ENCODE results near the gene ANKRD40CL.

Gene ANKRD40CL

DNA sequence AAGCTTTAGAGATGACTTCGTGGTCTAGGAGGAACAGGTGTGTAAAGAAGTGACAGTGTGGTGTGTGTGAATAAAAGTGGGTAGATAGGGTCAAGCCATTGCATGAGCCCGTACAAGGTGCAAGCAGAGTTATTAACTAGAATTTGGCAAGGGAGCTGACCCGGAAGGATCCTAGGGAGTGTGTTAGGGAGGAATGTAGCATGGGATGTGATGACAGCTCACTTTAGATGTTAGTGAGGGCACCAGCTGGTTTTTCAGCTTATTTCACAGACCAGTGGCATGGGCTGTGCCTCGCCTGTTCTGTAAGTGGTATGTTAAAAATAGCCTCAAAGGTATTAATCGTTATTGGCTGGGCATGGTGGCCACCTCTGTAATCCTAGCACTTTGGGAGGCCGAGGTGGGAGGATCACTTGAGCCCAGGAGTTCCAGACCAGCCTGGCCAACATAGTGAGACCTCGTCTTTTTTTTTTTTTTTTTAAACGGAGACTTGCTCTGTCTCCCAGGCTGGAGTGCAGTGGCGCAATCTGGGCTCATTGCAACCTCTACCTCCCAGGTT is 8.3 kb downstream of the ANKRD40CL start:
- Histone ChIP-seq H3K27ac (ENCODE audit: low read depth, low read length, severe bottlenecking) (no peak overlapping the region), H3K9me3 (ENCODE audit: control insufficient read depth, low read length) (no peaks in the 10 kb centered on the region), H3K4me3 (ENCODE audit: extremely low read depth, insufficient read depth, low read length, poor library complexity, severe bottlenecking) (no peak overlapping the region), H3K36me3 (ENCODE audit: control insufficient read depth, insufficient read depth, low read length) (peaks cover 17% of the 10 kb centered on the region), H3K4me1 (ENCODE audit: control insufficient read depth, insufficient read depth, low read length, poor library complexity, severe bottlenecking) (peaks cover 2% of the 10 kb centered on the region)
- WGBS, 2 experiments (ENCODE audit: insufficient coverage in 2 of 2): 80 to 89% methylated on average over 5 to 8 of the region's 9 CpGs

DNA sequence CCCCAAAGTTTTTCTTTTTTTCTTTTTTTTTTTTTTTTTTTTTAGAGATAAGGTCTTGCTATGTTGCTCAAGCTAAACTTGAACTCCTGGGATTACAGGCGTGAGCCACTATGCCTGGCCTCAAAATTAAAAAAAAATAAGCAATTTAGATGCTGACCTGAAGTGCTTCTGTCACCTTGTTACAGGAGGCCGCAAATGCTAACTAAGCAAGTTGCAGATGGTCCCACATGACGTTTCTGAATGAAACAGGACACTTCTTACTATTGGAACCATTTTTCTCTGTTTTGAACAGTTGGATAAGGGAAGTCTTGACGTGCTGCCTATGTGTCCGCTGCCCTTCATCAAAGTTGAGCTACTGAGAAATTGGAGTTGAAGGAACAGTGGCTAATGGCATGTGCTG is 8.8 kb downstream of the ANKRD40CL start:
- Histone ChIP-seq H3K27ac (ENCODE audit: low read depth, low read length, severe bottlenecking) (no peak overlapping the region), H3K36me3 (ENCODE audit: control insufficient read depth, insufficient read depth, low read length) (peaks cover 22% of the 10 kb centered on the region), H3K4me3 (ENCODE audit: extremely low read depth, insufficient read depth, low read length, poor library complexity, severe bottlenecking) (no peak overlapping the region), H3K9me3 (ENCODE audit: control insufficient read depth, low read length) (no peaks in the 10 kb centered on the region), H3K4me1 (ENCODE audit: control insufficient read depth, insufficient read depth, low read length, poor library complexity, severe bottlenecking) (no peaks in the 10 kb centered on the region)
- 82 to 86% methylated on average over 4 to 5 of the region's 5 CpGs for WGBS, 2 experiments (ENCODE audit: insufficient coverage in 2 of 2)

DNA sequence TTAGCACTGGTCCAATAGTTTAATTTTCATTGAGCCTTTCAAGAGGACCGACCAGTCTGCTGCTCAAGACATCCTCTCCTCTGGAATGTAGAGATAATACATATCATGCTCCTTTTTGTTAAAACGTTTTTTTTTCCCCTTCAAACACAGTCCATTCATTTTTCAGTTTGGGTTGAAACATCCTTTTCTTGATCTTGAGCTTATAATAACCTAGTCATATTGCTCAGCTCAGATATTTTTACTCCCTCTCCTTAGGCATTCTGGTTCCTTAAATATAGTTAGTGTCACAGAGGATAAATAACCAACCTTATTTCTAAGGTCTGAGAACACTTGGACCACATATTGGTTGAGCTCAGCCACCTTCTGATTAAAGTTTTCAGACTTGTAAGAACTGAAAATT is 12.8 kb downstream of the ANKRD40CL start:
- Histone ChIP-seq H3K4me1 (ENCODE audit: control insufficient read depth, insufficient read depth, low read length, poor library complexity, severe bottlenecking) (no peaks in the 10 kb centered on the region), H3K4me3 (ENCODE audit: extremely low read depth, insufficient read depth, low read length, poor library complexity, severe bottlenecking) (no peak overlapping the region), H3K36me3 (ENCODE audit: control insufficient read depth, insufficient read depth, low read length) (peaks cover 54% of the 10 kb centered on the region), H3K27ac (ENCODE audit: low read depth, low read length, severe bottlenecking) (no peak overlapping the region), H3K9me3 (ENCODE audit: control insufficient read depth, low read length) (no peaks in the 10 kb centered on the region)
- 67 to 83% methylated on average over 1 to 2 of the region's 2 CpGs for WGBS, 2 experiments (ENCODE audit: insufficient coverage in 2 of 2)

DNA sequence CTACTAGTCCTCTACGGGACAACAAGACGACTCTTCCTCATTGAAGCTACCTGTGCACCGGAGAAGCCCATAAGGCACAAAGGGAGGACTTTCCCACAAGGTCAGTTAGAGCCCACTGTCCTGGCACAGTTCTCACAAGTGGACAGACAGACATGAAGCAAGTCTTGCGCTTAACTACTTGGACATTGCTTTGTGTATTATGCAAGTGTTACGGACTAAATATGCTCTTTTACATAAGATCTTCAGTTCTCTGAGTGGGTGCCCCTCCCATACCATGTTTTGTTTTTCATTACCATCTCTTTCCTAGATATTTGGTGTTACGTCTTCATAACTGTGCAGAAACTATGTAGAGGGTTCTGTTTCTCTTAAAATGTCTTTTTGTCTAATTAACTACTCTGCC is 18.1 kb downstream of the ANKRD40CL start:
- Histone ChIP-seq H3K9me3 (ENCODE audit: control insufficient read depth, low read length) (no peaks in the 10 kb centered on the region), H3K4me3 (ENCODE audit: extremely low read depth, insufficient read depth, low read length, poor library complexity, severe bottlenecking) (no peak overlapping the region), H3K36me3 (ENCODE audit: control insufficient read depth, insufficient read depth, low read length) (peaks cover 90% of the 10 kb centered on the region), H3K4me1 (ENCODE audit: control insufficient read depth, insufficient read depth, low read length, poor library complexity, severe bottlenecking) (no peaks in the 10 kb centered on the region), H3K27ac (ENCODE audit: low read depth, low read length, severe bottlenecking) (no peak overlapping the region)
- 97 to 100% methylated on average over 3 to 5 of the region's 6 CpGs for WGBS, 2 experiments (ENCODE audit: insufficient coverage in 2 of 2)

DNA sequence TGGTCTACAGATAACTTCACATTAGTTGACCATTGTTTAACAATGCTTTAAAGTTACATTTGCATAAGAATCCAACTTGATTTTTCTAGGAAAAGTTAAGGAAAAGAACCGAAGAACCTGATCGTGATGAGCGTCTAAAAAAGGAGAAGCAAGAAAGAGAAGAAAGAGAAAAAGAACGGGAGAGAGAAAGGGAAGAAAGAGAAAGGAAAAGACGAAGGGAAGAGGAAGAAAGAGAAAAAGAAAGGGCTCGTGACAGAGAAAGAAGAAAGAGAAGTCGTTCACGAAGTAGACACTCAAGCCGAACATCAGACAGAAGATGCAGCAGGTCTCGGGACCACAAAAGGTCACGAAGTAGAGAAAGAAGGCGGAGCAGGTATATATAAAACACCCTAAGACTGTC is 21.7 kb downstream of the ANKRD40CL start:
- WGBS, 2 experiments (ENCODE audit: insufficient coverage in 2 of 2): 94 to 97% methylated on average over 8 to 9 of the region's 12 CpGs
- H3K4me3 ChIP-seq (ENCODE audit: extremely low read depth, insufficient read depth, low read length, poor library complexity, severe bottlenecking): no peak overlapping the region
- peaks cover 93% of the 10 kb centered on the region for H3K36me3 ChIP-seq (ENCODE audit: control insufficient read depth, insufficient read depth, low read length)

DNA sequence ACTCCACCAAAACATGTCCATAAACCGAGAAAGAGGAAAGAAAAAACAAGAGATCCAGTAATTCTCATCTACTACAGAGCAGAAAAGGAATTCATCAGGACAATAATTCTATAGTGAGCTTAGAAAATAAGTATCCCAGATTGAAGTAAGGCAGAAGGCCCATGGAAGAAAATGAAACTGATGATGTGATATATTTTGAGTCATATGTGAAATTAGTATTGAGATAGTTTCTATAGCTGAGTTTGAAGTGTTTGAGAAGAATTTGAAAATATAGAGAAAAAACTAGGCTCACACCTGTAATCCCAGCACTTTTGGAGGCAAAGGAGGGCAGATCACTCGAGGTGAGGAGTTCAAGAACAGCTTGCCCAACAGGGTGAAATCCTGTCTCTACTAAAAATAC is 28.2 kb downstream of the ANKRD40CL start:
- Histone ChIP-seq H3K4me3 (ENCODE audit: extremely low read depth, insufficient read depth, low read length, poor library complexity, severe bottlenecking) (no peak overlapping the region), H3K9me3 (ENCODE audit: control insufficient read depth, low read length) (no peaks in the 10 kb centered on the region), H3K4me1 (ENCODE audit: control insufficient read depth, insufficient read depth, low read length, poor library complexity, severe bottlenecking) (no peaks in the 10 kb centered on the region), H3K36me3 (ENCODE audit: control insufficient read depth, insufficient read depth, low read length) (peaks cover 75% of the 10 kb centered on the region), H3K27ac (ENCODE audit: low read depth, low read length, severe bottlenecking) (no peak overlapping the region)
- 80% methylated on average over 2 of the region's 2 CpGs; no CpG with 5 or more reads in 1 of the 2 experiments for WGBS, 2 experiments (ENCODE audit: insufficient coverage in 2 of 2)

More for the DNA sequence above, 21.7 kb downstream of the ANKRD40CL start:
- no peaks in the 10 kb centered on the region for H3K9me3 ChIP-seq (ENCODE audit: control insufficient read depth, low read length)
- no peak overlapping the region for H3K27ac ChIP-seq (ENCODE audit: low read depth, low read length, severe bottlenecking)
- no peaks in the 10 kb centered on the region for H3K4me1 ChIP-seq (ENCODE audit: control insufficient read depth, insufficient read depth, low read length, poor library complexity, severe bottlenecking)

DNA sequence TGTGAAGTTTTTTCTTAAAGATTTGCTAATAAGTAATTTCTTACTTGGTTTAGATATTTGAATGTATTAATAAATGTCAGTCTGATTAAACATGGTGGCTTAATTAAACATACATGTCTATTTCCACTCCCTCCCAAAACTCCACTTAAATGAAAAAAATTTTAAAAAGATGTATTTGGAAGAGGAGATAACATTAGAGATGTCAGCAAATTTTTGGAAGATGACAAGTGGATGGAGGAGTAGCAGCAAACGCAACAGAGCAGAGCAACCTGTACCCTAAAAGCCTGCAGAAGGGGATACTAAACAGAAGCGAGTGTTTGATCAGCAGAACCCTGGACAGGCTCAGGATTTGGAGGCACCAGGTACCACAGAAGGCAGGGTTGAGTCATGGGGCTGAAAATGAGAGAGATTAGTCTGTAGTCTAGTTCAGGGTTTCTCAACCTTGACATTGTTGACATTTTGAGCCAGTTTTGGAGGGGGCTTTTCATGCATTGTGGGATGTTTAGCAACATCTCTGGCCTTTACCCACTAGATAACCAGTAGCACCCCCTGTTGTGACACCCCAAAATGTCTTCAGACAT is 30.1 kb downstream of the ANKRD40CL start:
- H3K4me3 ChIP-seq (ENCODE audit: extremely low read depth, insufficient read depth, low read length, poor library complexity, severe bottlenecking): no peak overlapping the region
- H3K9me3 ChIP-seq (ENCODE audit: control insufficient read depth, low read length): no peaks in the 10 kb centered on the region
- no peaks in the 10 kb centered on the region for H3K4me1 ChIP-seq (ENCODE audit: control insufficient read depth, insufficient read depth, low read length, poor library complexity, severe bottlenecking)
- peaks cover 64% of the 10 kb centered on the region for H3K36me3 ChIP-seq (ENCODE audit: control insufficient read depth, insufficient read depth, low read length)
- H3K27ac ChIP-seq (ENCODE audit: low read depth, low read length, severe bottlenecking): no peak overlapping the region
- WGBS, 2 experiments (ENCODE audit: insufficient coverage in 2 of 2): 93 to 96% methylated on average over 2 of the region's 2 CpGs

DNA sequence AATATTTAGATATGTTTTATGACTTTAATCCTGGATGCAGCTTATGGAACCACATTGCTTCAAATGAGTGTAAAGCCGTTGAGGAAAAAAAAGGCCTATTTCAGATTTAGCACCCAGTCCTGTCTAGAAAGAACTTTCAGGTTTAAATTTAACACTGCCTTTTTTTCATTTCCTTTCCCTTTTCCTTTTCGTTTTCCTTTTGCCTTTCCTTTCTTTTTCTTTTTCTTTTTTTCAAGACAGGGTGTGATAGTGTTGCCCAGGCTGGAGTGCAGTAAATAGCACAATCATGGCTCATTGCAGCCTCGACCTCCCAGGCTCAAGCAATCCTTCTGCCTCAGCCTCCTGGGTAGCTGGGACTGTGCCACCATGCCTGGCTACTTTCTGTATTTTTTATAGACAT is 32.0 kb downstream of the ANKRD40CL start:
- peaks cover 3% of the 10 kb centered on the region for H3K4me1 ChIP-seq (ENCODE audit: control insufficient read depth, insufficient read depth, low read length, poor library complexity, severe bottlenecking)
- no peak overlapping the region for H3K4me3 ChIP-seq (ENCODE audit: extremely low read depth, insufficient read depth, low read length, poor library complexity, severe bottlenecking)
- peaks cover 54% of the 10 kb centered on the region for H3K36me3 ChIP-seq (ENCODE audit: control insufficient read depth, insufficient read depth, low read length)
- H3K9me3 ChIP-seq (ENCODE audit: control insufficient read depth, low read length): no peaks in the 10 kb centered on the region
- no peak overlapping the region for H3K27ac ChIP-seq (ENCODE audit: low read depth, low read length, severe bottlenecking)
- 83 to 100% methylated on average over 2 of the region's 3 CpGs for WGBS, 2 experiments (ENCODE audit: insufficient coverage in 2 of 2)

DNA sequence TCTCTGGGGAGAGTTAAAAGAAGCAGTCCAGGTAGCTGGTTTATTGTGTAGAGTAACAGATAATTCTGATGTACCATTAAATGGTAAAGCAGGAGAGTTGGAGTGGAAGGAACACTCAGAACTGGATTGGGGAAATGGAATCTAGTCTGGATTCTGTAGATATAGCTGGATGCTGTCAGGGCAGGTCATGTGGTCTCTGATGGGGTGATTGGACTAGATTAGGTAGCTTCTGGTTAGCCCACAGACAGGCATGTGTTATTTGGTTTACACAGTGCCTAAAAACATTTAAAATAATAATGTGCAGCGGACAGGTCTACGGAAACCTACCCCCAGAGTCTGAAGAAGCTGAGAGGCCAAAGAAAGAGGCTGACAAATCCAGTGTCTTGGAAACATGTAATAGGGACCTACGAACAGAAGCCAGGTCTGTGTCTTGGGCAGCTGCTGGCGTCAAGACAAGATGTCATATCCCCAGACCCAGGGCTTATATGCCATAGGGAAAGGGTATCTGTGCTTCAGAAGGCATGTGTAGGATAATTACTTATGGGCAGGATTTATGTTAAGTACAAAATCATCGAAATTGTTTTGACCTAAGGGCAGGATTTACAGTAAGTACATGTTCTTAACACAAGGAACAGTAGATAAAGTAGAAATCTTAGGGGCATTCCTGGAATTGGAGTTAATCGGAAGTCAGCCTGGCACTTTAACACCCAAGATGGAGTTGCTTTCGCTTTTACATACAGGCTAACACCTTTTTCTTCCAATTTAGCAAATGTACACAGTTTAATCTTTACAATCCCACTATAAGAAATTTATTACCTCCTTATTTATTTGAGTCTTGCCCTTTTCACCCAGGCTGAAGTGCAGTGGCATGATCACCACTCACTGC is 35.5 kb downstream of the ANKRD40CL start:
- 99 to 100% methylated on average over 7 of the region's 7 CpGs for WGBS, 2 experiments (ENCODE audit: insufficient coverage in 2 of 2)
- peaks cover 31% of the 10 kb centered on the region for H3K36me3 ChIP-seq (ENCODE audit: control insufficient read depth, insufficient read depth, low read length)
- no peak overlapping the region for H3K27ac ChIP-seq (ENCODE audit: low read depth, low read length, severe bottlenecking)
- H3K4me3 ChIP-seq (ENCODE audit: extremely low read depth, insufficient read depth, low read length, poor library complexity, severe bottlenecking): no peak overlapping the region
- H3K9me3 ChIP-seq (ENCODE audit: control insufficient read depth, low read length): no peaks in the 10 kb centered on the region
- H3K4me1 ChIP-seq (ENCODE audit: control insufficient read depth, insufficient read depth, low read length, poor library complexity, severe bottlenecking): peaks cover 5% of the 10 kb centered on the region

DNA sequence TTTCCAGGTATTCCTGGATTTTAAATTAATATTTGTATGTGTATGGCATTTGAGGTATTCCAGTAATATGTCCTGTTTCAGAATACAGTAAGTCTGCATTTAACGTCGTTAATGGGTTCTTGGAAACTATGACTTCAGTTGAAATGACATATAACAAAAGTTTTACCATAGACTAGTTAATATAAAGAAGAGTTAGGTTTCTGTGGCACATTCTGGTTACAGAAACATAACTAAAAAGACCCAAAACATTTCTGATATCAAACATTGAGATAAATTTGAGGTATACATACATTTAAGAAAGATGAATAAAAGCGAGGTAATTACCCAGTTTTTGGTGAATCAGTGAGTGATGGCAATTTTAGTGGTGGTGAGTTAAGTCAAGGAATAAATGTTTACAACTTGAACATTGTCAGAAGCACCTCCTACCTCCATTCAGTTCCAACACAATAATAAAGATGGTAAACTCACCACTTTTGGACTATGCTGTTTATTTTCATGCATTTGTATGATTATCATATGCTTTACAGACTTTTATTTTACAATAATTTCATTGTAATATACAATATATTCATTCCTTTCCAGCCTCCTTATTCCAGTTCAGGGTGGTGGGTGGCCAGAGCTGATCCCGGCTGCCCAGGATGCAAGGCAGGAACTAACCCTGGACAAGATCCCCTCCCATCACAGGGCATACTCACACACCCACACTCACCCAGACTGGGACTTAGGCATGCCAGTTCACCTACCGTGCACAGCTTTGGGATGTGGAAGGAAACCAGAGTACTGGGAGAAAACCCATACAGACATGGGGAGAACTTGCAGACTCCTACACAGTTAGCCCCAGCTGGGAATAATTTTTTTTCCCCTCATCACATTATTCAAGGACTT is 38.2 kb downstream of the ANKRD40CL start:
- no peaks in the 10 kb centered on the region for H3K9me3 ChIP-seq (ENCODE audit: control insufficient read depth, low read length)
- H3K4me1 ChIP-seq (ENCODE audit: control insufficient read depth, insufficient read depth, low read length, poor library complexity, severe bottlenecking): peaks cover 7% of the 10 kb centered on the region
- WGBS, 2 experiments (ENCODE audit: insufficient coverage in 2 of 2): 100% methylated on average over 1 of the region's 5 CpGs
- H3K27ac ChIP-seq (ENCODE audit: low read depth, low read length, severe bottlenecking): no peak overlapping the region
- H3K4me3 ChIP-seq (ENCODE audit: extremely low read depth, insufficient read depth, low read length, poor library complexity, severe bottlenecking): no peak overlapping the region
- H3K36me3 ChIP-seq (ENCODE audit: control insufficient read depth, insufficient read depth, low read length): peaks cover 48% of the 10 kb centered on the region
